Subcutaneous abdominal adipose tissue (tissue), 5 donors: ENCODE results near the gene DBNDD1.

Source experiments
- H3K27ac ChIP-seq: one replicate; pipeline ENCODE4 v1.7.0; 2013; ENCODE audit warnings: low read depth, mild to moderate bottlenecking, inconsistent platforms, low read length, moderate library complexity
- H3K27me3 ChIP-seq, 5 donors: one replicate each; pipeline ENCODE4 v1.7.0; 2013; ENCODE audit warnings: low read length in 5 of 5, inconsistent platforms in 1 of 5; ENCODE audit not compliant: control insufficient read depth in 5 of 5, insufficient read depth in 4 of 5
- H3K36me3 ChIP-seq, 5 donors: one replicate each; pipeline ENCODE4 v1.7.0; 2013; ENCODE audit warnings: low read length in 5 of 5; ENCODE audit not compliant: control insufficient read depth in 5 of 5, insufficient read depth in 5 of 5
- H3K4me1 ChIP-seq, 5 donors: one replicate each; pipeline ENCODE4 v1.7.0; 2013; ENCODE audit warnings: low read length in 5 of 5, mild to moderate bottlenecking in 3 of 5, moderate library complexity in 1 of 5; ENCODE audit not compliant: control insufficient read depth in 5 of 5, insufficient read depth in 5 of 5
- H3K4me3 ChIP-seq, 5 donors: one replicate each; pipeline ENCODE4 v1.7.0; 2013; ENCODE audit warnings: low read length in 5 of 5, low read depth in 1 of 5
- H3K9ac ChIP-seq, 5 donors: one replicate each; pipeline ENCODE4 v1.7.0; 2013; ENCODE audit warnings: low read length in 5 of 5, mild to moderate bottlenecking in 4 of 5, moderate library complexity in 3 of 5
- H3K9me3 ChIP-seq, 5 donors: one replicate each; pipeline ENCODE4 v1.7.0; 2013; ENCODE audit warnings: low read length in 5 of 5; ENCODE audit not compliant: control insufficient read depth in 5 of 5
- donor health status: healthy.
- donor health status: healthy.
- donor health status: healthy.
- donor health status: healthy.
- donor health status: healthy.

The DBNDD1 gene

GRCh38 chr16:89957216-89957785, 62.0 kb downstream of the DBNDD1 start:
- Histone ChIP-seq H3K9me3 (no peaks in the 10 kb centered on the region), H3K36me3 (peaks cover 0 to 74% (median 58%) of the 10 kb centered on the region in 5 donors), H3K27me3 (no peaks in the 10 kb centered on the region), H3K4me3 (peak overlapping the region in 4 of 5 donors; percentile 8 to 44 (median 35)), H3K9ac (no peak overlapping the region), H3K4me1 (peaks cover 0 to 15% (median 0%) of the 10 kb centered on the region in 5 donors), H3K27ac (no peak overlapping the region)

GRCh38 chr16:89956505-89957215, 62.6 kb downstream of the DBNDD1 start:
- H3K27me3 ChIP-seq, result no peaks in the 10 kb centered on the region
- H3K4me3 ChIP-seq, result peak overlapping the region in 1 of 5 donors; percentile 44
- no peaks in the 10 kb centered on the region for H3K9me3 ChIP-seq
- H3K36me3 ChIP-seq, result peaks cover 0 to 69% (median 55%) of the 10 kb centered on the region in 5 donors
- H3K4me1 ChIP-seq, result peaks cover 0 to 15% (median 0%) of the 10 kb centered on the region in 5 donors
- no peak overlapping the region for H3K9ac ChIP-seq
- no peak overlapping the region for H3K27ac ChIP-seq

GRCh38 chr16:89955001-89955685, 64.1 kb downstream of the DBNDD1 start:
- Histone ChIP-seq H3K36me3 (peaks cover 0 to 57% (median 42%) of the 10 kb centered on the region in 5 donors), H3K27me3 (no peaks in the 10 kb centered on the region), H3K4me1 (peaks cover 0 to 15% (median 0%) of the 10 kb centered on the region in 5 donors), H3K4me3 (no peak overlapping the region), H3K9me3 (no peaks in the 10 kb centered on the region), H3K27ac (no peak overlapping the region), H3K9ac (no peak overlapping the region)
